ENCODE data around the gene ARL17A. TPM values are rescaled to one million over a fixed set of nuclear protein-coding genes. Genes with fewer than 3 reads are reported as not detected.
"Not testable (repeated sequence)": the region's sequence is repeated elsewhere in the genome, so short reads cannot be mapped to it uniquely, and the experiment has no call there.

The ARL17A gene
- polyA plus RNA-seq, 2 donors = 2.0 to 5.8 TPM

- not testable (repeated sequence) for H3K27me3 ChIP-seq (ENCODE audit: control insufficient read depth in 1 of 2, insufficient read depth in 2 of 2, low read length in 2 of 2); H3K36me3 ChIP-seq (ENCODE audit: control insufficient read depth in 2 of 2, insufficient read depth in 2 of 2, low read length in 1 of 2); H3K4me1 ChIP-seq (ENCODE audit: control insufficient read depth in 2 of 2, insufficient read depth in 2 of 2, low read length in 1 of 2); H3K27ac ChIP-seq (ENCODE audit: low read depth in 2 of 2, low read length in 1 of 2); H3K9me3 ChIP-seq (ENCODE audit: control insufficient read depth in 2 of 2, insufficient read depth in 1 of 2, low read depth in 1 of 2, low read length in 1 of 2); H3K4me3 ChIP-seq (ENCODE audit: low read depth in 1 of 2, low read length in 2 of 2)
- no CpG with 5 or more reads among the region's 3 CpGs for WGBS, 2 donors
Observed at GRCh38 chr17:46600767-46601166, 21.3 kb upstream of the ARL17A start.

- not testable (repeated sequence) for H3K9me3 ChIP-seq (ENCODE audit: control insufficient read depth in 2 of 2, insufficient read depth in 1 of 2, low read depth in 1 of 2, low read length in 1 of 2); H3K27ac ChIP-seq (ENCODE audit: low read depth in 2 of 2, low read length in 1 of 2); H3K27me3 ChIP-seq (ENCODE audit: control insufficient read depth in 1 of 2, insufficient read depth in 2 of 2, low read length in 2 of 2); H3K4me1 ChIP-seq (ENCODE audit: control insufficient read depth in 2 of 2, insufficient read depth in 2 of 2, low read length in 1 of 2); H3K36me3 ChIP-seq (ENCODE audit: control insufficient read depth in 2 of 2, insufficient read depth in 2 of 2, low read length in 1 of 2); H3K4me3 ChIP-seq (ENCODE audit: low read depth in 1 of 2, low read length in 2 of 2)
- WGBS, 2 donors = 33 to 43% methylated on average over 2 of the region's 3 CpGs
Observed at GRCh38 chr17:46598344-46598931, 18.9 kb upstream of the ARL17A start.

GRCh38 chr17:46591332-46591731, 11.8 kb upstream of the ARL17A start:
- not testable (repeated sequence) for H3K27ac ChIP-seq (ENCODE audit: low read depth in 2 of 2, low read length in 1 of 2); H3K27me3 ChIP-seq (ENCODE audit: control insufficient read depth in 1 of 2, insufficient read depth in 2 of 2, low read length in 2 of 2)
- no CpG with 5 or more reads among the region's 7 CpGs for WGBS, 2 donors

GRCh38 chr17:46590157-46591146, 11.0 kb upstream of the ARL17A start, which contains the start of gene NSF:
TSS of gene NSF (plus strand) at chr17:46590669. CDS start at chr17:46590776, 107 bp downstream.
- not testable (repeated sequence) for H3K36me3 ChIP-seq (ENCODE audit: control insufficient read depth in 2 of 2, insufficient read depth in 2 of 2, low read length in 1 of 2); H3K27ac ChIP-seq (ENCODE audit: low read depth in 2 of 2, low read length in 1 of 2); H3K27me3 ChIP-seq (ENCODE audit: control insufficient read depth in 1 of 2, insufficient read depth in 2 of 2, low read length in 2 of 2); H3K9me3 ChIP-seq (ENCODE audit: control insufficient read depth in 2 of 2, insufficient read depth in 1 of 2, low read depth in 1 of 2, low read length in 1 of 2); H3K4me1 ChIP-seq (ENCODE audit: control insufficient read depth in 2 of 2, insufficient read depth in 2 of 2, low read length in 1 of 2); H3K4me3 ChIP-seq (ENCODE audit: low read depth in 1 of 2, low read length in 2 of 2)
- WGBS, 2 donors = no CpG with 5 or more reads among the region's 95 CpGs

More at GRCh38 chr17:46591332-46591731, 11.8 kb upstream of the ARL17A start:
- H3K4me3 ChIP-seq (ENCODE audit: low read depth in 1 of 2, low read length in 2 of 2); H3K9me3 ChIP-seq (ENCODE audit: control insufficient read depth in 2 of 2, insufficient read depth in 1 of 2, low read depth in 1 of 2, low read length in 1 of 2); H3K36me3 ChIP-seq (ENCODE audit: control insufficient read depth in 2 of 2, insufficient read depth in 2 of 2, low read length in 1 of 2); H3K4me1 ChIP-seq (ENCODE audit: control insufficient read depth in 2 of 2, insufficient read depth in 2 of 2, low read length in 1 of 2): not testable (repeated sequence)

- not testable (repeated sequence) for H3K4me3 ChIP-seq (ENCODE audit: low read depth in 1 of 2, low read length in 2 of 2); H3K27me3 ChIP-seq (ENCODE audit: control insufficient read depth in 1 of 2, insufficient read depth in 2 of 2, low read length in 2 of 2); H3K4me1 ChIP-seq (ENCODE audit: control insufficient read depth in 2 of 2, insufficient read depth in 2 of 2, low read length in 1 of 2); H3K9me3 ChIP-seq (ENCODE audit: control insufficient read depth in 2 of 2, insufficient read depth in 1 of 2, low read depth in 1 of 2, low read length in 1 of 2); H3K27ac ChIP-seq (ENCODE audit: low read depth in 2 of 2, low read length in 1 of 2); H3K36me3 ChIP-seq (ENCODE audit: control insufficient read depth in 2 of 2, insufficient read depth in 2 of 2, low read length in 1 of 2)
- WGBS, 2 donors = no CpG with 5 or more reads among the region's 3 CpGs
Observed at GRCh38 chr17:46585444-46585843, 6.0 kb upstream of the ARL17A start.

GRCh38 chr17:46580082-46580481, 591 bp upstream of the ARL17A start:
- 2 to 5% methylated on average over 5 to 7 of the region's 18 CpGs for WGBS, 2 donors
- not testable (repeated sequence) for H3K4me3 ChIP-seq (ENCODE audit: low read depth in 1 of 2, low read length in 2 of 2); H3K27me3 ChIP-seq (ENCODE audit: control insufficient read depth in 1 of 2, insufficient read depth in 2 of 2, low read length in 2 of 2); H3K9me3 ChIP-seq (ENCODE audit: control insufficient read depth in 2 of 2, insufficient read depth in 1 of 2, low read depth in 1 of 2, low read length in 1 of 2); H3K4me1 ChIP-seq (ENCODE audit: control insufficient read depth in 2 of 2, insufficient read depth in 2 of 2, low read length in 1 of 2); H3K27ac ChIP-seq (ENCODE audit: low read depth in 2 of 2, low read length in 1 of 2); H3K36me3 ChIP-seq (ENCODE audit: control insufficient read depth in 2 of 2, insufficient read depth in 2 of 2, low read length in 1 of 2)

- no CpG with 5 or more reads among the region's 4 CpGs for WGBS, 2 donors
Observed at GRCh38 chr17:46571796-46572195, 7.7 kb downstream of the ARL17A start.

GRCh38 chr17:46566980-46567379, 12.5 kb downstream of the ARL17A start:
- H3K27ac ChIP-seq (ENCODE audit: low read depth in 2 of 2, low read length in 1 of 2); H3K9me3 ChIP-seq (ENCODE audit: control insufficient read depth in 2 of 2, insufficient read depth in 1 of 2, low read depth in 1 of 2, low read length in 1 of 2); H3K36me3 ChIP-seq (ENCODE audit: control insufficient read depth in 2 of 2, insufficient read depth in 2 of 2, low read length in 1 of 2); H3K4me3 ChIP-seq (ENCODE audit: low read depth in 1 of 2, low read length in 2 of 2); H3K27me3 ChIP-seq (ENCODE audit: control insufficient read depth in 1 of 2, insufficient read depth in 2 of 2, low read length in 2 of 2); H3K4me1 ChIP-seq (ENCODE audit: control insufficient read depth in 2 of 2, insufficient read depth in 2 of 2, low read length in 1 of 2): not testable (repeated sequence)
- WGBS, 2 donors = no CpG with 5 or more reads among the region's 1 CpG

More at GRCh38 chr17:46571796-46572195, 7.7 kb downstream of the ARL17A start:
- not testable (repeated sequence) for H3K27me3 ChIP-seq (ENCODE audit: control insufficient read depth in 1 of 2, insufficient read depth in 2 of 2, low read length in 2 of 2); H3K27ac ChIP-seq (ENCODE audit: low read depth in 2 of 2, low read length in 1 of 2); H3K4me3 ChIP-seq (ENCODE audit: low read depth in 1 of 2, low read length in 2 of 2); H3K4me1 ChIP-seq (ENCODE audit: control insufficient read depth in 2 of 2, insufficient read depth in 2 of 2, low read length in 1 of 2); H3K9me3 ChIP-seq (ENCODE audit: control insufficient read depth in 2 of 2, insufficient read depth in 1 of 2, low read depth in 1 of 2, low read length in 1 of 2); H3K36me3 ChIP-seq (ENCODE audit: control insufficient read depth in 2 of 2, insufficient read depth in 2 of 2, low read length in 1 of 2)

- WGBS, 2 donors = no CpG with 5 or more reads among the region's 2 CpGs
Observed at GRCh38 chr17:46566284-46566683, 13.2 kb downstream of the ARL17A start.

GRCh38 chr17:46560048-46560447, 19.4 kb downstream of the ARL17A start:
- H3K27ac ChIP-seq (ENCODE audit: low read depth in 2 of 2, low read length in 1 of 2); H3K27me3 ChIP-seq (ENCODE audit: control insufficient read depth in 1 of 2, insufficient read depth in 2 of 2, low read length in 2 of 2); H3K9me3 ChIP-seq (ENCODE audit: control insufficient read depth in 2 of 2, insufficient read depth in 1 of 2, low read depth in 1 of 2, low read length in 1 of 2); H3K36me3 ChIP-seq (ENCODE audit: control insufficient read depth in 2 of 2, insufficient read depth in 2 of 2, low read length in 1 of 2); H3K4me3 ChIP-seq (ENCODE audit: low read depth in 1 of 2, low read length in 2 of 2); H3K4me1 ChIP-seq (ENCODE audit: control insufficient read depth in 2 of 2, insufficient read depth in 2 of 2, low read length in 1 of 2): not testable (repeated sequence)
- no CpG with 5 or more reads among the region's 3 CpGs for WGBS, 2 donors

More at GRCh38 chr17:46566284-46566683, 13.2 kb downstream of the ARL17A start:
- H3K36me3 ChIP-seq (ENCODE audit: control insufficient read depth in 2 of 2, insufficient read depth in 2 of 2, low read length in 1 of 2); H3K27me3 ChIP-seq (ENCODE audit: control insufficient read depth in 1 of 2, insufficient read depth in 2 of 2, low read length in 2 of 2); H3K9me3 ChIP-seq (ENCODE audit: control insufficient read depth in 2 of 2, insufficient read depth in 1 of 2, low read depth in 1 of 2, low read length in 1 of 2); H3K4me3 ChIP-seq (ENCODE audit: low read depth in 1 of 2, low read length in 2 of 2); H3K4me1 ChIP-seq (ENCODE audit: control insufficient read depth in 2 of 2, insufficient read depth in 2 of 2, low read length in 1 of 2); H3K27ac ChIP-seq (ENCODE audit: low read depth in 2 of 2, low read length in 1 of 2): not testable (repeated sequence)
